Mammary epithelial cell (primary cell): ENCODE measurements around the gene STK11IP.

Source experiments
- CTCF ChIP-seq, 2 donors: IDR thresholded peaks in 1 of 2; conservative IDR thresholded peaks in 1 of 2; 2 replicates each; pipeline ENCODE4 v1.5.1; 2011 to 2012; ENCODE audit warnings: inconsistent platforms in 2 of 2, low read length in 2 of 2, mild to moderate bottlenecking in 2 of 2, control low read depth in 1 of 2, low read depth in 1 of 2; ENCODE audit not compliant: insufficient read depth in 1 of 2; ENCODE audit errors: extremely low read depth in 1 of 2
- EZH2 ChIP-seq: IDR thresholded peaks from 2 replicates; pipeline ENCODE4 v1.6.1; 2012; ENCODE audit warnings: low read length, inconsistent platforms, borderline replicate concordance

- no peak for TF ChIP-seq CTCF (conservative IDR thresholded peaks at IDR 0.05 in 1 of 2, IDR thresholded peaks at IDR 0.05 in 1 of 2; ENCODE audit: extremely low read depth in 1 of 2, insufficient read depth in 1 of 2, low read depth in 1 of 2, low read length in 2 of 2)
- no peak for TF ChIP-seq EZH2
Observed at GRCh38 chr2:219572237-219573001, 25.2 kb upstream of the STK11IP start, which contains the start of gene INHA.
